Suprapubic skin (tissue), 4 donors: ENCODE measurements around the gene PSMC3.

Source experiments
- CTCF ChIP-seq, 2 donors: fragments of 200-600 bp in 1 of 2; fragments of 450-650 bp in 1 of 2; sonication (generic) in 1 of 2; IDR thresholded peaks; one replicate each; pipeline ENCODE4 v1.5.1; 2016 to 2019; ENCODE audit warnings: antibody characterized with exemption in 2 of 2, mild to moderate bottlenecking in 1 of 2, moderate library complexity in 1 of 2
- POLR2A ChIP-seq, 2 donors: fragments of 450-650 bp; IDR thresholded peaks; one replicate each; pipeline ENCODE4 v1.6.1; 2017; ENCODE audit warnings: antibody characterized with exemption in 2 of 2, mild to moderate bottlenecking in 2 of 2, moderate library complexity in 2 of 2
- POLR2AphosphoS5 ChIP-seq, 3 donors: sonication (generic); formaldehyde crosslinking; IDR thresholded peaks; one replicate each; pipeline ENCODE4 v1.6.1; 2017; ENCODE audit warnings: antibody characterized with exemption in 3 of 3

DNA sequence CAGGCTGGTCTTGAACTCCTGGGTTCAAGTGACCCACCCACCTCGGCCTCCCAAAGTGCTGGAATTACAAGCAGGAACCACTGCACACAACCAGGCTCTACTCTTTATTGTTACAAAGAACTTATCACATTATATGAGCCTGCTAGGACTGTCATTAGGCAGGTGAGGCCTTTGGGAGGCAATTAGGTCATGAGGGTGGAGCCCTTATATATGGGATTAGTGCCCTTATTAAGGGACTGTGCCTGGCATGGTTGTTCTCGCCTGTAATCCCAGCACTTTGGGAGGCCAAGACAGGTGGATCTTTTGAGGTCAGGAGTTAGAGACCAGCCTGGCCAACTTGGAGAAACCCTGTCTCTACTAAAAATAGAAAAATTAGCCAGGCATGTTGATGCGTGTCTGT lies 10.5 kb upstream of the PSMC3 start:
- TF ChIP-seq POLR2A (IDR thresholded peaks at IDR 0.05) (no peak), POLR2AphosphoS5 (IDR thresholded peaks at IDR 0.05) (no peak), CTCF (IDR thresholded peaks at IDR 0.05) (no peak)
